Breast epithelium (tissue), 3 donors: ENCODE measurements around the gene BSDC1.

Experiments used
- CTCF ChIP-seq, 3 donors: fragments of 450-650 bp; IDR thresholded peaks; one replicate each; pipeline ENCODE4 v1.5.1; 2016 to 2017; ENCODE audit warnings: antibody characterized with exemption in 3 of 3, mild to moderate bottlenecking in 3 of 3, moderate library complexity in 3 of 3
- POLR2A ChIP-seq: fragments of 450-650 bp; IDR thresholded peaks from one replicate; pipeline ENCODE4 v1.6.1; 2016; ENCODE audit warnings: antibody characterized with exemption, mild to moderate bottlenecking, moderate library complexity

GRCh38 chr1:32372149-32372756, 22.0 kb downstream of the BSDC1 start:
- TF ChIP-seq CTCF (IDR thresholded peaks at IDR 0.05) (no peak), POLR2A (no peak)
